C4-2B (cell line): ENCODE results near the gene RGL2.

ENCODE experiments used
- ZFX ChIP-seq: fragments of 450-650 bp; IDR thresholded peaks from 2 replicates; pipeline ENCODE4 v1.6.1; 2017
- TF ChIP-seq, protein P1 (sequence below): fragments of 450-650 bp; conservative IDR thresholded peaks from 2 replicates; pipeline ENCODE4 v1.5.1; 2017; ENCODE audit warnings: mild to moderate bottlenecking

GRCh38 chr6:33248643-33248931 lies 50.2 kb downstream of the RGL2 start:
- TF ChIP-seq, protein P1, sequence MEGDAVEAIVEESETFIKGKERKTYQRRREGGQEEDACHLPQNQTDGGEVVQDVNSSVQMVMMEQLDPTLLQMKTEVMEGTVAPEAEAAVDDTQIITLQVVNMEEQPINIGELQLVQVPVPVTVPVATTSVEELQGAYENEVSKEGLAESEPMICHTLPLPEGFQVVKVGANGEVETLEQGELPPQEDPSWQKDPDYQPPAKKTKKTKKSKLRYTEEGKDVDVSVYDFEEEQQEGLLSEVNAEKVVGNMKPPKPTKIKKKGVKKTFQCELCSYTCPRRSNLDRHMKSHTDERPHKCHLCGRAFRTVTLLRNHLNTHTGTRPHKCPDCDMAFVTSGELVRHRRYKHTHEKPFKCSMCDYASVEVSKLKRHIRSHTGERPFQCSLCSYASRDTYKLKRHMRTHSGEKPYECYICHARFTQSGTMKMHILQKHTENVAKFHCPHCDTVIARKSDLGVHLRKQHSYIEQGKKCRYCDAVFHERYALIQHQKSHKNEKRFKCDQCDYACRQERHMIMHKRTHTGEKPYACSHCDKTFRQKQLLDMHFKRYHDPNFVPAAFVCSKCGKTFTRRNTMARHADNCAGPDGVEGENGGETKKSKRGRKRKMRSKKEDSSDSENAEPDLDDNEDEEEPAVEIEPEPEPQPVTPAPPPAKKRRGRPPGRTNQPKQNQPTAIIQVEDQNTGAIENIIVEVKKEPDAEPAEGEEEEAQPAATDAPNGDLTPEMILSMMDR: peak; percentile 74
- no peak for TF ChIP-seq ZFX
